GM19240 (cell line): ENCODE data around the gene MUC2.
"Not testable (repeated sequence)": the region's sequence is repeated elsewhere in the genome, so short reads cannot be mapped to it uniquely, and the experiment has no call there.

Experiments
- DNase-seq: peaks from one replicate; pipeline ENCODE4 v3.0.0; 2011; ENCODE audit warnings: low spot score; ENCODE audit not compliant: insufficient read length

Gene MUC2

DNA sequence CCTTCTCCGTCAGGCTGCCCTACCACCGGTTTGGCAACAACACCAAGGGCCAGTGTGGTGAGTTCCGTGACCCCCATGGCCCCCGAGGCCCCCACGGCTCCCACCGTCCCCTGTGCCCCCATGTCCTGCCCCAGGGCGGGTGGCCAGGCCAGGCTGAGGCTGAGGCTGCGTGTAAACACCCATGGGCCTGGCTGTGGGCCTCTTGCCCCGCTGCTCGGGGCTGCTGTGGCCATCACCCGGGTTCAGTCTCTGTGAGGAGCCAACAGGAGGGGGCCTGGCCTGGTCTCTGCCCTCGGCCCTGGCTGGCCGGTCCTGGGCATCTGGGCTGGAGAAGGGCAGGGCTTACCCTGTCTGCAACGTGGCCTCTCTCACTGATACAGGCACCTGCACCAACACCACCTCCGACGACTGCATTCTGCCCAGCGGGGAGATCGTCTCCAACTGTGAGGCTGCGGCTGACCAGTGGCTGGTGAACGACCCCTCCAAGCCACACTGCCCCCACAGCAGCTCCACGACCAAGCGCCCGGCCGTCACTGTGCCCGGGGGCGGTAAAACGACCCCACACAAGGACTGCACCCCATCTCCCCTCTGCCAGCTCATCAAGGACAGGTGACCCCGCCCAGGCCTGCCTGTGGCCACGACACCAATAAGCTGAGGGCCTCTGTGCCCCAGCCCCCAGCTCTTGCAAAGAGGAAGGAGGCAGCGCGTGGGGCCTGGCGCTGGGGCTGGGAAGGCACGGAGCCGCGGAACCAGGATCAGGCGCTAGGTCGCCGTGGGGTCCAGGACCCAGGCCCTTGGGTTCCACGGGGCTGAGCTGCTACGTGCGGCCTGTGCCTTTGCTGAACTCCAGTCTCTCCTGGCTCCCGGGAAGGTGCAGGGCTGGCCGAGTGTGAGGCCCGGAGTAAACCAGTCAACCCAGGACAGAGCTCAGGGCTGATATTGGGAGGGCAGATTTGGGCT lies 29.0 kb downstream of the MUC2 start:
- DNase-seq: no peak

DNA sequence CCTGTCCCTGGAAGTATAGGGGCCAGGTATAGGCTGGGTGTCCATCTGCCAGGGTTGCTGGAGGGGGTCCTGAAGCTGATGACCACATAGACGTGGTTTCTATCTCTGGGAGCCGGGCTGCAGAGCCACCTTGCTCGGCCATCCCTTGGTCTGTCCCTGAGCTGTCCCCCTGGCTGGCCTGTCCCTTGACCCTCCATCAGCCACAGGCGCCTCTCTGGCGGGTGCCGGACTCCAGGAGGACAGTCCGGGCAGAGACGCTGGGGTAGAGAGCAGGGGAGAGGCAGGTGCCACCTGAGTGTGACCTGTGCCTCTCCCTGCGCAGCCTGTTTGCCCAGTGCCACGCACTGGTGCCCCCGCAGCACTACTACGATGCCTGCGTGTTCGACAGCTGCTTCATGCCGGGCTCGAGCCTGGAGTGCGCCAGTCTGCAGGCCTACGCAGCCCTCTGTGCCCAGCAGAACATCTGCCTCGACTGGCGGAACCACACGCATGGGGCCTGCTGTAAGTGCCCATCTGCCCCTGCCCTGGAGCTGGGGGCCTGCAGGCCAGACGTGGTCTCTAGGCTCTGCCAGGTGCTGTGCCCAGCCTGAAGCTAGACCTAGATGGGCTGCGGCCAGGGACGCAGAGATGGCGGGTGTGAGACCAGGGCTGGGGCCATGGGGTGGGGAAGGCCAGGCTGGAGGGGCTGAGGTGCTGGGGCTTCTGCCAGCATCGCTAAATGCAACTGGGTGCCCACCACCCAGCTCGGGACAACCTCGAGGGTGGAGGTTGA lies 29.9 kb downstream of the MUC2 start:
- DNase-seq: no peak

DNA sequence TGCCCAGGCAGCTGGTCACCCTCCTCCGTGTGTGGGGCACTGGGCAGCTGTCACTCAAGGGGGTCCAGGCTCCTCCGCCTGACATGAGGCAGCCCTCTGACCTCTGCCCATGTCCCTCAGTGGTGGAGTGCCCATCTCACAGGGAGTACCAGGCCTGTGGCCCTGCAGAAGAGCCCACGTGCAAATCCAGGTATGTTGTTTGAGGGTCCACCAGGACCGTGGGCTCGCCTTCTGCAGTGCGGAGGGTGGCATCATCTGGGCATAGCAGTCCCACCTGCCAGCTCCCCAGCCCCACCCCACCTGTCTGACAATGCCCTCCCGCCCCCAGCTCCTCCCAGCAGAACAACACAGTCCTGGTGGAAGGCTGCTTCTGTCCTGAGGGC lies 30.5 kb downstream of the MUC2 start:
- DNase-seq: no peak

DNA sequence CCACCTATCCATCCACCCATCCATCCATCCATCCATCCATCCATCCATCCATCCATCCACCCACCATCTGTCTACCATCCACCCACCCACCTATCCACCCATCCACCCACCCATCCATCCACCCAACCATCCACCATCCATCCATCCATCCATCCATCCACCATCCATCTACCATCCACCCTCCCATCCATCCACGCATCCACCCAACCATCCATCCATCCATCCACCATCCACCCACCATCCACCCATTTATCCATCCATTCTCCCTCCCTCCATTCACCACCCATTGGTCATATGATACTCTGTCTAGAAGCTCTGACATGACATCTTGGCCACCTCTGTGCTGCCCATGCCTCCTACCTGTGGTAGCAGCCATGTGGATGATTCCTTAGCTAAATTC lies 31.7 kb downstream of the MUC2 start:
- no peak for DNase-seq

DNA sequence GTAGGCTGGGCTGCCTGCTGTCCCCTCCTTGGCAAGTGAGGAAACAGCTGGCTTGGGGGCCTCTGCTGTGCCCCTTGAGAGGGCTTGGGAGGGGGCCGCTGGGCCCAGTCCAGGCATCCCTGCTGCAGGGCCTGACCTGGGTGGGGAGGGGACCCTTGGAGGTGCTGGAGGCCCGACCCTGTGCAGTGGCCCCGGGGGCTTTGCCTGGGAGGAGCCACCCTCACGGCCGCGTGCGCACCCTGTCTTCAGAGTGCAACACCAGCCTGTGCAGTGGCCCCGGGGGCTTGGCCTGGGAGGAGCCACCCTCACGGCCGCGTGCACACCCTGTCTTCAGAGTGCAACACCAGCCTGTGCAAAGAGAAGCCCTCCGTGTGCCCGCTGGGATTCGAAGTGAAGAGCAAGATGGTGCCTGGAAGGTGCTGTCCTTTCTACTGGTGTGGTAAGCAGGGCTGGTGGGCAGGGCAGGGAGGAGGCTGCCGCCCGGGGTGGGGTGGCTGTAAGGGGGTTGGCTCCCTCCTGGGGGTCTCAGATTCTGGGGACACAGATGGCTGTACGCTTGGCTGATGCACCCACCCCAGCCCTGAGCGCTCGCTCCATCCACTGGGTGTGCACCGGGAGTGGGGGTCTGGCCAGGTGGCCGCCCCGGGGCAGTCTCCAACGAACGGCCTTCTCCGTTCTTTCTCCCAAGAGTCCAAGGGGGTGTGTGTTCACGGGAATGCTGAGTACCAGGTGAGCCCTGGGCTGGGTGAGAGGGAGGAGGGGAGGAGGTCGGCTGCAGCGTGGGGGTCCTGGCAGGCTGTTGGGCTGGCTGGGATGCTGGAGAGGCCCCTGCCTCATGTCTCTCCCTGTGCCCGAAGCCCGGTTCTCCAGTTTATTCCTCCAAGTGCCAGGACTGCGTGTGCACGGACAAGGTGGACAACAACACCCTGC lies 32.9 kb downstream of the MUC2 start:
- no peak for DNase-seq

DNA sequence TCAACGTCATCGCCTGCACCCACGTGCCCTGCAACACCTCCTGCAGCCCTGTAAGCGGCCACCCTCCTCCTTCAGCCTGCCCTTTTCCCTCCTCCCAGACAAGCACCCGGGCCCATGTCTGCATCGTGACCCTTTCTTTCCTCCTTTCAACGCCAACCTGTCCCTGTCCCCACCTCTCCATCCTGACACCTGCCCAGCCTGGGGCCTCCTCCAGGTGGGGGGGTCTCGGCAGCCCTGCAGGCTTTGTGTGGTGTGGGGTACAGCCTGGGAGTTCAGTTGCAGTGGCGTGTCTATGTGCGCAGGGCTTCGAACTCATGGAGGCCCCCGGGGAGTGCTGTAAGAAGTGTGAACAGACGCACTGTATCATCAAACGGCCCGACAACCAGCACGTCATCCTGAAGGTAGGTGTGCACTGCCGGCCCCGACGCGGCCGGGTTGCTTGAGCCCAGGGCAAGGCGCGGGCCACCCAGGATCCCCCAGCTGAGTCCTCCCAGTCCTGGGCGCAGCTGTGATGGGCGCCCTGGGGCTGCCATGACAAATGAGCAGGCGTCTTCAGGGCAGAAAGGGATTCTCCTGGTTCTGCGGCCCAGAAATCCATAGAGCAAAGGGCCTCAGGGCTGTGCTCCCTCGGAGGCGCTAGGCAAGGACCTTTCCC lies 33.7 kb downstream of the MUC2 start:
- no peak for DNase-seq

DNA sequence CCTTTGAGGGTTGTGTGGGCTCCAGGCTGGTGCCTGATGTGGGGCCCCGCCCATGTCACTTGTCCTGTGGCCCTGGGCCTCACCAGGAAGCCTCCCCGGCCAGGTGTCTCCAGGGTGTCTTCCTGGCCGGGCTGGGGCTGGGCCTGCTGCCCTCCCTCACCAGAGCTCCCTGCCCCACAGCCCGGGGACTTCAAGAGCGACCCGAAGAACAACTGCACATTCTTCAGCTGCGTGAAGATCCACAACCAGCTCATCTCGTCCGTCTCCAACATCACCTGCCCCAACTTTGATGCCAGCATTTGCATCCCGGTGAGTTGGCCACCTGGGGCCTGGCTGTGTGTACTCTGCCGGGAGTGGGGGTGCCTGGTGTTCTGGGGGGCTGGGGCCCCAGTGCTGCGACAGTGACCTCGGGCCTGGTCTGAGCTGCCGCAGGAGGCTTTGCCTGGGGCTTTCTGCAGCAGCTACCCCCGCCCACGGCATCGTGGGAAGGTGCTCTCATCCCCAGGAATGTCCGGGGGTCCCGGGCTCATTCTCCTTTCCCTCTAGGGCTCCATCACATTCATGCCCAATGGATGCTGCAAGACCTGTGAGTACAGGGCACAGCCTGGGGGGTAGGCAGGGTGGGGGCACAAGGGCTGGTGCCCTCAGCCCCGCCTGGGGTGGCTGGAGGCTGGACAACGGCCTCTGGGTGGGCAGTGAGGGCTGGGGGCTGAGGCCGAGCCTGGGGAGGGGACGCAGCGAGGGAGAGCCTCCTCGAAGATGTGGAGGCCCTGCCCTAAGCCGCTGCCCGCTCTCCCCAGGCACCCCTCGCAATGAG lies 34.6 kb downstream of the MUC2 start:
- DNase-seq: no peak

DNA sequence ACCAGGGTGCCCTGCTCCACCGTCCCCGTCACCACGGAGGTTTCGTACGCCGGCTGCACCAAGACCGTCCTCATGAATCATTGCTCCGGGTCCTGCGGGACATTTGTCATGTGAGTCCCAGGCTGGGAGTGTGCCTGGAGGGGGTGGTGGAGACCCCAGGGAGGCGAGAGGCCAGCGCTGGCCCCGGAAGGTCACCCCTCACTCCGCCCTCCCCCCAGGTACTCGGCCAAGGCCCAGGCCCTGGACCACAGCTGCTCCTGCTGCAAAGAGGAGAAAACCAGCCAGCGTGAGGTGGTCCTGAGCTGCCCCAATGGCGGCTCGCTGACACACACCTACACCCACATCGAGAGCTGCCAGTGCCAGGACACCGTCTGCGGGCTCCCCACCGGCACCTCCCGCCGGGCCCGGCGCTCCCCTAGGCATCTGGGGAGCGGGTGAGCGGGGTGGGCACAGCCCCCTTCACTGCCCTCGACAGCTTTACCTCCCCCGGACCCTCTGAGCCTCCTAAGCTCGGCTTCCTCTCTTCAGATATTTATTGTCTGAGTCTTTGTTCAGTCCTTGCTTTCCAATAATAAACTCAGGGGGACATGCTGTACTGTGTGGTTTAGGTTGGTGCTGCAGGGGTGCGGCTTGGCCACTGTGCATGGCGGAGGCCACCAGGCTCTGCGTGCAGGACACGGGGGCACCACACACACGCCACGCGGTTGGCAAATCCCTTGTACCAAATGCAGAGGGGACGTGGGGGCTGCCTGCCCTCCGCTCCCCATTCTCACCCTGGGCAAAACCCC lies 35.4 kb downstream of the MUC2 start:
- no peak for DNase-seq

DNA sequence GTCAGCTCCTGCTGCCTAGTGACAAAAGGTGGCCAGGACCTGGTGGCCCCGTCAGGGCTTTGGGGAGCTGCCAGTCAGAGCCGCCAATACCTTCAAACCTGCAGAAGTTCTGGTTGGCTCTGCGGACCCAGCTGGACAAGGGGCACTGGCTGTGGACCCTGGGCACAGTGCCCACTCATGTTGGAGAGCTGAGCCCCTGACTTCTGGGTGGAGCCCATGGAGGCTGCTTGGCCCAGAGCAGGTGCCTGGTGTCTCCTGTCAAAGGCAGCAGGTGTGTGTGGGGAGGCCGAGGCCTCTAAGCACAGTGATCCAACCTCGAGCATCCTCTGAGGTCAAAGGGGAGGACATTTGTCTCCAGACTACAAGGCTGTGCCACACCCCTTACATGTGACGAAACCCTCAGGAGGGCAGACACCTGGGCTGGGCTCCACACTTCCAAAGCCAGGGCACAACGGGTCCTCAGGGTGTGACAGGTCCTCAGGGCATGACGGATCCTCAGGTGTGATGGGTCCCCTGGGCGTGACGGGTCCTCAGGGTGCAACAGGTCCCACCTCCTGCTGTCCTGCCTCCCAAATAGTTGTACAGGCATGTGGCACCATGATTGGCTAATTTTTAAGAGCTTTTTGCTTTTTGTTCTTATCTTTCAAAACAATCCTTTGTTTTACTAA lies 37.0 kb downstream of the MUC2 start:
- no peak for DNase-seq

DNA sequence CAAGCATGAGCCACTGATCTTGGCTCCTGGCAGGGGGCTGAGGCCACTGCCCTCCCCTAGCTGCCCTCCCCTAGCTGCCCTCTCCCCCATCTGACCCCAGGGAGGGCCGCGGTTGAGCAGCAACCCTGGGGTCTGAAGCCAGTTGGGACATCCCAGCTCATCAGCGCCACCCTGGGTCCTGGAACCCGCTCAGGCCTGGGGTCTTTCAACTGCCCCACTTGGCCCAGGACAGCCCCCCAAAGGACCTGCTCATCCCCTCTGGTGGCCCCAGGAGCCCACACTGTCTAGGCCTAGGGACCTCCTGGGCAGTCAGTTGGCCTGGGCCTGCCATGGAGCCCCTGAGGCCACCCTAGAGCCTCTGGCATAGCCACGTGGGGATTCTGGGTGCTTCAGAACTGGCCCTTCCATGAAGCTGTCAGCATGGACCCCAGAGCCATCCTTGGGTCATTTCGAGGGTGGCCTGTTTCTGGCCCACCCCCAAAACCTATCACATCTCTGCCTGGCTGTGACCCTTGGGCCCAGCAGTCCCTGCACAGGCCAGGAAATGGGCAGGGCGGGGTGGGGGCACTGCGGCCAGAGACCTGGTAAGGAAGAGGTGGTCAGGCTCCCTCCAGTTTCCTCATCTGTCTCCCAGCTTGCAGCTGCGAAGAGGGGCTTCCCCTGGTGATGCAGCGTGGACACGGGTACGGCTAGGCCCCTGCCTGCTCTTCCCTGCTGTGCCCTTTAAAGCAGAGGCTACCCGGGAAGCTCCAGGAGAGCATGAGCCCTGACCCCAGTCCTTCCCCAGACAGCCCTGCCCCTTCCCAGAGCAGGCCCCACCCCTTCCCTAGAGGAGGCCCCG lies 37.9 kb downstream of the MUC2 start:
- no peak for DNase-seq

DNA sequence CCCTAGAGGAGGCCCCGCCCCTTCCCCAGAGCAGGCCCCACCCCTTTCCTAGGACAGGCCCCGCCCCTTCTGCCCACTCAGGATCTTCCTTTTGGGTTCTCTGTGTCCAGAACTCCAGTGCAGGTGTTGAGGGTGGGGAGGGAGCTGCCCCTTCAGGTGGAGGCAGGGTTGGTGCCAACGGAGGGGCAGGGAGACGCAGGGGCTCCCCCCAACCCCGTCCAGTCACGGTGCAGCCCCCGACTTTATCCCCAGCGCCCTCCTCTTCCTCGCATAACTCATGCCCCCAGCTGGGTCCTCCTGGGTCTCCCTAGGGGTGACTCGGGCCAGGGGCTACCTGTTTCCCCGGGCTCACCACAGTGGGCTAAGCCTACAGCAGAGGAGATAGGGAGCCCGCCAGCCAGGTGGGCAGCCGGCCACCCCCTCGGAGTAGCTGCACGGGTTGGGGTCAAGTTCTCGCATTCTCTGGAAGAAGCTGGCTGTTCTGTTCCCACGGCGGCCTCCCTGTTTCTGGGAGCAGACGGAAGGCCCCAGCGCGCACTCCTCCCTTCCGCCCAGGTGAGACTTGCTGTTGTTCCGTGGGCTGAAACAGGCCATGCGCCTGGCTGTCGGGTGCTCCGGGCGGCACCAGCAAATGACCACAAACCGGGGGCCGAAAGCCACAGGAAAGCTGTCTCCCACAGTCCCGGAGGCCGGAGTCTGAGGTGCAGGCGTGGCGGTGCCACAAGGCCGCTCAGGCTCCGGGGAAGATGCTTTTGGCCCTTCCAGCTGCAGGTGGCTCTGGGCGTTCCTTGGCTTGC lies 38.9 kb downstream of the MUC2 start:
- no peak for DNase-seq

DNA sequence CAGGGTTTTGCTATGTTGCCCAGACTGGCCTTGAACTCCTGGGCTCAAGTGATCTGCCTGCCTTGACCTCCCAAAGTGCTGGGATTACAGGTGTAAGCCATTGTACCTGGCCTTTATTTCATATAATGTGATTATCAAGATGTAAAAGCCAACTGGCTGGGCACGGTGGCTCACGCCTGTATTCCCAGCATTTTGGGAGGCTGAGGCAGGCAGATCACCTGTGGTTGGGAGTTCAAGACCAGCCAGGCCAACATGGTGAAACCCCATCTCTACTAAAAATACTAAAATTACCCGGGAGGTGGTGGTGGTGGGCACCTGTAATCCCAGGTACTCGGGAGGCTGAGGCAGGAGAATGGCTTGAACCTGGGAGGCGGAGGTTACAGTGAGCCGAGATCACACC lies 40.6 kb downstream of the MUC2 start:
- DNase-seq: not testable (repeated sequence)

DNA sequence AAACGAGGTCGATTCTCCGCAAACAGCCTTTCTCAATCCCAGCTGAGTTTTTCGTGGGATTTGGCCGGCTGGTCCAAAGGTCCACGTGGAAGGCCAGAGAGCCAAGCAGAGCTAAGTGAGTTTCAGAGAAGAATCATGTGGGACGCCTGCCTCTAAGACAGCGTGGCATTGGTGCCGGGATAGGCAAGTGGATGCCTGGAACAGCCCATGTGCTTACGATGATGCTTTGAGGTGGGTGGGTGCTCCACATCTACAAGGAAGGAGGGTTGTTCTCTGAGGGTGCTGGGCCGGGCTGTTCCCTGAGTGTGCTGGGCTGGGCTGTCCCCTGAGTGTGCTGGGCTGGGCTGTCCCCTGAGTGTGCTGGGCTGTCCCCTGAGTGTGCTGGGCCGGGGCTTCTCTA lies 41.4 kb downstream of the MUC2 start:
- DNase-seq: no peak

DNA sequence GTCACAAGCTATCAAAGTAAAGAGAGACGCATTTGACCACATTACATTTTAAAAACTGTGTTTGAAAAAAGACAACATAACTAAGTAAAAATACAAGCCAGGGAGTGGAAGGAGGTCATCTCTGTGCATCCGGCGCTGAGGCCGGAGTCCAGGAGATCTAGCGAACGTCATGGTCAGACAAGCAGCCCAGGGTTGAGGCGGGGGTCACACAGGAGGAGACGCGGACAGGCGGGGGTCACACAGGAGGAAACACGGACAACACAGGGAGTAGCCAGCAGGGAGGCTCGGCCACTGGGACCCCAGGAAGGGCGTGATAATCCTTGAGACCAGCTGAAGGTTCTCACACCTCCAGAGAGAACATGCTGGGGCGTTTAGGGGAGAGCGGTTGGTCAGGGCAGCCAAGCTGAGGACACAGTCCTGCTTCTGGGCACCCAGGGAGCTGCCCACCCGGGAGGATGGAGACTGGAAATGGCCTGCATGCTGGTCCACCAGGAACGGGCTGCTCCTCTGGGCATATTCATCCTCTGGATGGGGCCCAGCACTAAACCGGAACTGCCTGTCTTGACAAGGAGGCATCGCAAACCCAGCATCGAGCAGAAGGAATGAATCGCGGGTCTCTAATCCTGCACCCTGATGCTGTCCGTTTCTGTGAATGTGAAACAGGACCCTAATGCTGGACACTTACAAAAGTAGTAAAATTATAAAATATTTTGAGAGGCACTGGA lies 42.2 kb downstream of the MUC2 start:
- DNase-seq: no peak

DNA sequence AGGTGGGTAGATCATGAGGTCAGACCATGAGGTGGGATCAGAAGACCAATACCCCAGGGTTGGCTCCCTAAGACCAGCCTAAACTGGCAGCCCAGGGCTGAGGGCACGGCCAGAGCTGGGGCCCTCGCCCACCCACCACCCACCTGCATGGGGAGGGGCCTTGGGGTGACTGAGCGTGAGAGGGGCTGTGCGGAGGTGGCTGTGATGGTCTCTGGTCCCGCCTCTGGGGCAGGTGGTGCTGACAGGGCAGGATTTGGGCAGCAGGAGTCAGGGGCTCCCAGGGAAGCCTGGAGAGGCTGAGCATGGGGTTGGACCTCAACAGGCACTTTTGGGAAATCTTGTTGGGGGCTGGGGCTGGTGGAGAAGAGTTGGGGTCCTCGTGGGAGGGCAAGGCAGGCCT lies 43.3 kb downstream of the MUC2 start:
- no peak for DNase-seq
